Activated T-helper 9 cell treated with anti-CD3 and anti-CD28 coated beads, Interleukin-2, amount 50 U/mL, for 16 hours (primary cell): Measurements from ENCODE around the gene SLC7A8.

Experiments
- DNase-seq: peaks from one replicate; pipeline ENCODE4 v3.0.0-alpha.2; 2020; ENCODE audit warnings: low read depth

The SLC7A8 gene

DNA sequence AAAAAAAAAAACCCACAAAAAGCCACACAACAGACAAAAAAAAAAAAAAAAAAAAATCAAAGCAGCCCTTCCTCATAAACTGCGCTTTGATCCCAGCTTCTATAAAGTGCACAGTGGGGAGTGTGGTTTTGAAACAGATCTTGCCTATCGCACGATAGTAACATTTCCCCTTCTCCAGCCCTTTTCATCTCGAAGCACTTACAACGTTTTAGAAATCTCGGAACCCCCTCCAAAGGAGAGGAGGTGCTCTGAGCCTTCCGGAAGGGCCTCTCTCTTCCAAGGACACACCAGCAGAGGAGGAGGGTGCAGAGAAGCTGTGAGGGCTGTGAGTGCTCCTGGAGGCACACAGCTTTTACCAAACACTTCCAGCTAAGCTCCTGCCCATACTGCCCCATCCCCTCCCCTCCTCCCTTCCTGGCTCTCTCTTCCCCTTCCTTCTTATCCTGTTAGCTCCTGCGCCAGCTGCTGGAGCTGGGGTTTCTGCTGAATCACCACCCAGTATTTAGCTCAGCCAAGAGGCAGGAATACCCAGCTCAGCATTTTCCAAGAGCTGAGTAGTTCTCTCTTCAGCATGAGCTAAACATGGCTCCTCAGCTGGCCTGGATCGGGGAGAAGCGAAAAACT is 28.4 kb downstream of the SLC7A8 start:
- DNase-seq: no peak

DNA sequence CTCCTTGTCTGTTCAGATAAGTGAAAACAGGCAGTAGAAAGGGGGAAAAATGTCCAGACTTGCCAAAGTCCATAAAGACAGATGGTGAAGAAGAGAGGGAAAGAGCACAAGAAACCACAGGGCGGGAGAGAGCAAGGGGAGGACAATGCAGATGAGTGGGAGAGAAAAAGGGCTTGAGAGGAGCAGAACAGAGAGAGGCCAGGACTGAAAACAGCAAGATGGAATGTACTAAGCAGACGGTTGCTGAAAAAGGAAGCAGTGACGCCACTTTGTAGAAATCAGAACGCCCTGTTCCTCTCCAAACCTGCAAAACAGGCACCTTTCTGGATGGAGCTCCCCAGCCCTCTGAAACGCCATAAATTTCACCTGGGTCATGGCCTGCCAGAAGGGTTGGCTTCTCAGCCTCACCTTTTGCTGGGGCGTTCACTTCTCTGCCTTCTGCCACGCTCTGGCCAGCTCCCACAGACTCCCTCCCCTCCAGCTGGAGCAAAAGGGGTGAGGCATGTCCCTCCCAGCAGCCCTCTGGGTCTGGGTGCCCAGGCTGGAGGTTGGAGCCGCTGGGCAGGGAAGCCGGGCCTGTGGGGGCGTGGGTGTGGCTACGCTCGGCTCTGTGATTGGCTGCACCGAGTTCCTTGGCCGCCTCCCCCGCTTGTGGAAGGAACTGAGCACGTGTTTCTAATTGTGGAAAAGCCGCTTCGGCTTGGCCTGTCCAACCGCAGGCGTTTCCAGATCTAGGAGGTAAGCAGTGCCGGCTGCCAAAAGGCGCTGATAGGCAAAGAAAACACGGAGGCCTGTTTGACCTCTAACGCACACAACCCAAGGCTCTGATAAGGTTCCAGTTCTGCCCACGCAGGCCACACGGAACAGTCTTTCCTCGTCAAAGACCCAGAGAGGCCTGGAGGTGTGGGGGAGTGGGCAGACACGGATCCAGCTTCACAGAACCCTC is 29.3 kb downstream of the SLC7A8 start:
- DNase-seq: no peak

DNA sequence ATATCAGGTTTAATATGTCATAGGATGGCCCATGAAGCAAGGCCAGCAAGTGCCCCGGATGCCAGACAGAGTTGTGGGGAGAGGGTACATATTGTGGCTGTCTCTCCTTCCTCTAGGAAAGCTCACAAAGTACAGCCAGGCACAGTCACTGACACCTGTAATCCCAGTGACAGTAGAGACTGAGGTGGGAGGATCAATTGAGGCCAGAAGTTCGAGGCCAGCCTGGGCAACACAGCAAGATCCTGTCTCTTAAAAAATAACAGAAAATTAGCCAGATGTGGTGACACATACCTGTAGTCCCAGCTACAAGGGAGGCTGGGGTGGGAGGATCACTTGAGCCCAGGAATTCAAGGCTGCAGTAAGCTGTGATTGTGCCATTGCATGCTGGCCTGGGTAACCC is 32.1 kb downstream of the SLC7A8 start:
- DNase-seq: no peak

DNA sequence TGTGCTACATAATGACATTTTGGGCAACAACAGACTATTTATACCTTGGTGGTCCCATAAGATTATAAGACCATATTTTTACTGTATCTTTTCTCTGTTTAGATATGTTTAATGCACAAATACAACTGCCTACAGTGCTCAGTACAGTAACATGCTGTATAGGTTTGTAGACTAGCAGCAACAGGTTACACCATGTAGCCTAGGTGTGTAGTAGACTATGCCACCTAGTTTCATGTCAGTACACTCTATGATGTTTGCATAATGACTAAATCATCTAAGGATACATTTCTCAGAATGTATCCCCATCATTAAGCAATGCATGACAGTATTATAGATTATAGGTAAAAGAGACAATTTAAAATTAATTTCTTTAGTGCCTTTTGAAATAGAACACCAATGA is 33.7 kb downstream of the SLC7A8 start:
- DNase-seq: no peak

DNA sequence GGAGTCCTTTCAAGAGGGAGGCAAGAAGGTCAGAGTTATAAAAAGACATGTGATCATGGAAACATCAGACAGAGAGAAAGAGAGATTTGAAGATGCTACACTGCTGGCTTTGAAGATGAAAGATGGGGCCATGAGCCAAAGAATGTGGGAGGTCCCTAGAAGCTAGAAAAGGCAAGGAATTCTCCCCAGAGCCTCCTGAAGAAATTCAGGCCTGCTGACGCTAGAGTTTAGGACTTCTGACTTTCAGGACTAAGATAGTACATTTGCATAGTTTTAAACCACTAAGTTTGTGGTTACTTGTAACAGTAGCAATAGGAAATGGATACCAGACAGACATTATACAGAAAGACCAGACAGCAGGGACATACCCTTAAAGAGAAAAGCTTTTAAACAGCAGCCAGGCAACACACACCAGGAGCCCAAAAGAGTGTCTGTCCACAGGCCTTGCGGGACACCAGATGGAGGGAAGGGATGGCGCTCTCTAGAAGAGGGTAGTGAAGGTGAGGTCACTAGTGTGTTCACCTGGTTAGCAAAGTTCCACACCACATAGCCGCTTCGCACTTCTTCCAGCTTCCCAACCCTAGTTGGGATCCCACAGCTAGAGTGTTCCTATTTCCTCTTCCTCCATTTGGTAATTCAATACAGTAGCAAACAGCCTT is 34.7 kb downstream of the SLC7A8 start:
- no peak for DNase-seq

DNA sequence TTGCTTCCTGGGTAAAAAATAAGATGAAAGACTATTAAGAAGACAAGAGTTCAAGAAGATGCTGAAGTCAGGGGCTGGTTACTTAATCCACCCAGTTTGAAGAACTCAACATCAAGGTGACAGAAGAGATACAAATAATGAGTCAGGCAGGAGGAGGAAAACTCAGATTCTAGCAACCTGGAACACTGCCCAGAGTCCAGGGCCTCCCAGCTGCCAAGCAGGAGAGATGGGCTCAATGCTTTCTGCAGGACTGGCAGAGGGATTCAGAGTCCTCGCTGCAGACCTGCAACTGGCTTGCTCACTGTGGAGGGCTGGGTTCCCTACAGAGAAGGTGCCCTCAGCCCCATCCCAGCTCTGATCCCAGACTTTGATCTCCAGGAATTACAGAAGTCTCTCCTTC is 35.8 kb downstream of the SLC7A8 start:
- no peak for DNase-seq

DNA sequence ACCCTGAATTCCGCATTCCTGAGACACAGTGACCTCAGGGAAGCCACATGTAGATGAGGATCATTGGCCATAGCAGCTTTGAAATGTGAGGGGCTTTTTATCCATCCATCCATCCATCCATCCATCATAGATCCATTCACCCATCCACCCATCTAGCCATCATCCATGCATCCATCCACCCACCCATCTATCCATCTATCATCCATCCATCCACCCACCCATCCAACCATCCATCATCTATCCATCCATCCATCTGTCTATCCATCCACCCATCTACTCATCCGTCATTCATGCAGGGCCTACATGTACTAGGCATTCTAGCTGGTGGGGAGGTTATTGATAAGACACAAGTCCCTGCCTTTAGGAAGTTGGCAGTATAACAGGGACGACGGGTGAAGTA is 36.5 kb downstream of the SLC7A8 start:
- DNase-seq: no peak

DNA sequence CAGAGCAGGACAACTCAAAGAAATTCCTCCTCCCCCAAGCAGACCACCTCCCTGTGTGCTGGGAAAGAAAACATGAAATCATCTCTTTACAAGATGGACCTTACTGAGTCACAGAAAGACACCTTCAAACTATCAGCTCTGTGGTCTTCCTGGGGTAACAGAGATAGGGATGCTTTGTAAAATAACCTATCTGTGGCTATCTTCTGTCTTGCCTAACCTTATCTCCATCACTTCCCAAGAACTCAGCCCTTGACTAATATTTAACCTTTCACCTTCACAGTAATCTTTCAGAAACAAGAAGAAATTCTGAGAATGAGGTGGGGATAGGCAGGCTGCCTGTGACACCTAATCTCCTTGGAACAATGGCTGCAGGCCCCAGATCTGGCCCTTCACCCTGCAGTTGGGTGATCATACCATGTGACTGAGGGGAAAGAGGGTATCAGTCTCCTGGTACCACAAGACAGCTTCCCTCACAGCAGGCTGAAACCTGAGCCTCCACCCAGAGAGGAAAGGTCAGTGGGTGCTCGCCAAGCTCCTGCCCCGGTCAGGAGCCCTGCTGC is 37.0 kb downstream of the SLC7A8 start:
- no peak for DNase-seq

DNA sequence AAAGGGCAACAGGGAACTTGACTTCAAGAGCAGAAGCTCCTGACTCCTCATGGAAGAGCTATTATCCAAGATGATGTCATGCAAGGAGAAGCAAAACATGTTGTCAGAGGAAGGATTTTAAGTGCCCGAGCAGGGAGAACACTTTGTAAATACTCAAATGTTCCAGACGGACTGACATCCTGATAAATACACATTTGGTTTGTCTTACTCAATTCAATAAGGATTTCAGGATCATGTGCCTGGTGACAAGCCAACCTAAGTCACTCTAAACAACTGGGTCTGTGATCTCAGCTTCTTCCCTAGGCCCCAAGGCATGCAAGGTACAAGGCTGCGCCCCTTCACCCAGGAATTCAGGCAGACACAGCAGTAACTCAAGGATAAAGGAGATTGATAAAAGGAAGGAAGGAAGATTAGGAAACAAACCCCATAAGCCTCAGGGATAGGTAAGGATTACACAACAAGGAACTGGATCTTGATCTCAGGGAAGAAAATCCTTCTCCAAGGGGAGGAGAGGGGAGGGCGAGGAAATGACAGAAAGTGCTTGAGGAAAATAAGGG is 37.6 kb downstream of the SLC7A8 start:
- no peak for DNase-seq

DNA sequence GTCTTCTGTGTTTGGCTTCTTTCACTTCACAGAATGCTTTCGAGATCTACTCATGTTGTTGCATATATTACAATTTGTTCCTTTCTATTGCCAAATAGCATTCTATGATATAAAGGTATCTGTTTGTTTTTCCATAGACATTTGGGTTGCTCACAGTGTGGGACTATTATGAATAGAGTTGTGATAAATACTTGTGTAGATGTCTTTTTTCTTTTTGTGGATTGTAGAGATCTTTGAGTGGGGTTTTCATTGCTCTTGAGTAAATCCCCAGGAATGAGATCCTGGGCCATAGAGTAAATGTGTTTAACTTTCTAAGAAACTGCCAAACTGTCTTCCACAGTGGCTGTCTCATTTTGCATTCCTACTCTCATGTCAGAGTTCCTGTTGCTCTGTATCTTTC is 39.5 kb downstream of the SLC7A8 start:
- DNase-seq: no peak

DNA sequence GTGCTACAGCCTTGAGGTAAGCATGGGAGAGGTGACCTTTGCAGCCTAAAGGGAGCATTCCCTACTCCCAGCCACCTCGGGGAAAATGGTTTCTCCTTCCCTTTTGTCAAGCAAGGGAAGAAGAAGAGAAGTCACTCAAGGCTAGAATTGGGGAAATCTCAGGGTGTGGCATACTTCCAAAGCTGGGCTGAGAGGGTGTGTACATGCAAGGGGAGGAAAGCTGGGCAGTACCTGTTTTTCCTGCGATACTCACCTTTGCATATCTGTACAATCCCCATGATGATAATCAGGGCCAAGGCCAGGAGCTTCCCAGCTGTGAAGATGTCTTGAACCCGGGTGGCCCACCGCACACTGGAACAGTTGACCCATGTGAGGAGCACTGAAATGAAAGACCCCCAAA is 40.6 kb downstream of the SLC7A8 start:
- DNase-seq: no peak

DNA sequence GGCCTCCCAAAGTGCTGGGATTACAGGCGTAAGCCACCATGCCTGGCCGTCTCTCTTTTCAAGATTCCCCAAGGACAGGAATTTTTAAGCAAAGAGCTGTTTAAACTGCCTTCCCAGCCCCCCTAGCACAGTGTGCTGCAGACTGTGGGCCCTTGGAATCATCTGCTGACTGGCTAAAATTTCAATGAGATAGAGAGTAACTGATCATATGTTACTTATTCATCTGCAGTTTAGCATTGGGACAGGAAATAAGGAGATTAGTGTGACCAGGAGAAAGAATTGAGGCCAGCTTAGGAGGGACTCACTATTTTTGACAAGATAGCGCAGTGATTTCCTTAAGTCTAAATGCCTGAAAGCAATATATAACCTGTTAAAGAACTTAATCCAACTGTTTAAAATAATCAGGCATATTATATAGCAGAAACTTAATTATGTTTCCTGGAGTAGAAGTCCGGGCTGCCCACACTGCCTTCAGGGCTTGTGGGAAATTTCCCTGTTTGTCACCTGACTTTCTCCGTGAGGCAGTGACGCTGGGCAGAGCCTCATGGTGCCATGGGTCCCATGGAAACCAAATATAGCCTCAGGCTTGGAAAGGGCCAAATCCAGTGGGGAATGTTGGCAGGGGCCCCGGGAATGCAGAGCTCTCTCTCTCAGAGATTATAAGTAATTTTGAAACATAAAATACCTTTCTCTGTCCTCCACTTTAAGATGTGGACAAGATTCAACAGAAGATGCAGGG is 41.6 kb downstream of the SLC7A8 start:
- no peak for DNase-seq

DNA sequence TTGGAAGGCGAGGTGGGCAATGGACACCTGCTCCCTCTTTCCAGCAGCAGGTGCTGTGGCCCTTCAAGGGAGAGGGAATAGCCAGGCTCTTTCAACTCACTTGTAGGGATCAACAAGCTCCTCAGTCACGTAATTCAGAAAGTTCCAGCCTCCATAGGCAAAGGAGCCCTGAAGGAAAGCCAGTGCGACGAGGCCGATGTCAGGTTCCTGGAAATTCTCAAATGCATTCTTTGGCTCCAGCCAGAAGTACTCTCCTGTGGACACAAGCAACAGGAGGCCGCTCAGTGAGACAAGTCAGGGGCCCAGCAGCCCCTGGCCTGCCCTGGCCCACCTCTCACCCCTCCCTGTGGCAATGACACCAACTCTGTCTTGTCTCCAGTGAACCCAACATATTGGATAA is 43.1 kb downstream of the SLC7A8 start:
- DNase-seq: no peak

DNA sequence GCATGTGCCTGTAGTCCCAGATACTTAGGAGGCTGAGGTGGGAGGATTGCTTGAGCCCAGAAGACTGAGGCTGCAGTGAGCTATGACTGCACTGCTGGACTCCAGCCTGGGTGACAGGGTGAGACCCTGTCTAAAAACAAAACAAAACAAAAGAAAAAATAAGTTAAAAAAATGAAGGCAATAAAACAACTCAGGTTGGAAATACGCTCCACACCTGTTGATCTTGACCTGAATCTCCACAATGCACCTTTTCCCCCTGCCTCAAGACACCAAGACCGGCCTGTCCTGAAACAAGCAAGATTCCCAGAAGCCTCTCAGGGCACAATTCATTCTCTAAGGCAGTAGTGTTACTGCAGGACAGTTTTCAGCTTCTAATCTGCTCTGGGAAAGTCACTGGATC is 43.6 kb downstream of the SLC7A8 start:
- DNase-seq: no peak

DNA sequence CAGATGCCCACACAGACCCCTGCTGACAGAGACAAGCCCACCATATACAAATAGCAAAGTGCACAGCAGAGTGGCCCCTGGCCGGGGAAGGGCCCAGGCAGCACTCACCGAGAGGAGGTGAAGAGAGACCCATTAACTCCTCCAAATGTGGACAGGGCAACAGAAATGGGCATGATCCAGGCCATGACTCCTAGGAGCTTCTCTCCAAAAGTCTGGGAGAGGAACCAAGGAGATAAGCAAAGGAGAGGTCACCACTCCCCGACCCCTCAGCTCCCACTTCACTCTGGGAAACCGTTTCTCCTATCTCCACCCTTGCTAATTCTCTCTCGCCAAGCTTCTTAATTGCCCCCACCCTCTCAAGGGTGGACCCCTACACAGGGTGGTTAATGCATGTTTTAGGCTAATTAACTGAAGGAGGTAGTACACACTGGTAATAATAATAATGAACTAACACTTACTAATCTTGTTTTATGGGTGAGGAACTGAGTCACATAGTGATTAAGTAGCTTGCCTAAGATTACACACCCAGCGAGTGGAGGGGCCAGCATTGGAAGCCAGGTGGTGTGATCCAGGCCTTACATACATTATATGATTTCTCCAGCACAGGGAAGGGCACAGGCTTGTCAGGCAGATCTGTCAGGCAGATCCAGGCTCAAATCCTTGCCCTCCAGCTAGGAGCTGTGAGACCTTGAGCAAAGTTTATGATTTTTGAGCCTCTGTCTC is 45.5 kb downstream of the SLC7A8 start:
- no peak for DNase-seq

DNA sequence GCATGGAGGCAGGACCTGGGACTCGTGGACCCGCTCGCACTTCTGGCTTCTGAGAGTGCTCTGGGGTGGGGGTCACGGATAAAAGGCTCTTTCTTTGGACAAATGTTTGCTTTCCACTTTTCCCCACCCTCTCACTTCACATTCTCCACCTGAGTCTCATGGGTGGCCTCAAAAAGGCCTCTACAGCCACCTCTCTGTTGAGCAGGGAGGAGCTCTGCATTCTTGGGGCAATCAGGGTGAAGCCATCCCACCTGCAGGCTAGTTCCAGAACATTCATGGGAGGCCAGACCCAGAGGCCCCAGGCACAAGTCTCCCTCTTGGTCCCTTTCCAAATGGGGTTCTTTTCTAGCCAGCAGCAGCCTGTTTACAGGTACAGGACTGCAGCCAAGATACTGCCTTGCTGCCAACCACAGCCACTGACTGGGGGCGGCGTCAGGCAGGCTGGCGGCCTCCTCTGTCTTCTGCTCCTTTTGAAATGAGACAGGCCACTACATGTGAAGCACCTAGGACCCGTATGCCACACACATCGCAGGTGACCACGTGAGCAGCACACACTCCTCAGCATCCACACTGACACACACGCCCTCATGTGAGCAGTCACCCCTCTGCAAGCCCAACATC is 46.2 kb downstream of the SLC7A8 start:
- no peak for DNase-seq

DNA sequence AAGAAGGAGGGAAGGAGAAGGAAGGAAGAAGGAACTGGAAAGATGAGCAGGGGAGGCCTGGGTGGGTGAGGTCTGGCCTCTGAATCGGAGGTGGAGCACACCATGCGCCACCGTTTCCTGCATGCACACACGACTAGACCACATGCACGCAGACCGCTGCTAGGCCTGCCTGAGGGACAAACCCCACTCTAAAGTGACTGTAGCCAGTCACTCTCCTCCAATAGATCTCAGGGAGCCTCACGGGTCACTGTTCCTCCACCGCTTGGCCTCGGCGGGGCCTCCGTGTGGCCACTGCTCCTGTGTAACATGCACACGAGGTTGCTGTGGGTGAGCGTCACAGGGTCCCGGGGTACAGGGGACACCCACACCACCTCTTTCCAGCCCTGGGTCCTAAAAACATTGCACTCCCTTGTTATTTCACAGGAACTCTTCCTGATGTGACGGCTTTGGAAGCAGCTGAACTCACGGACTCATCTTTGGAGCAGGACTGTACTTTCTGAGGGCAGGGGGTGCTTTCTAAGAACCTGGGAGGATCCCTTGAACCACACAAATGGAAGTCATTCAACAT is 46.8 kb downstream of the SLC7A8 start:
- DNase-seq: no peak

DNA sequence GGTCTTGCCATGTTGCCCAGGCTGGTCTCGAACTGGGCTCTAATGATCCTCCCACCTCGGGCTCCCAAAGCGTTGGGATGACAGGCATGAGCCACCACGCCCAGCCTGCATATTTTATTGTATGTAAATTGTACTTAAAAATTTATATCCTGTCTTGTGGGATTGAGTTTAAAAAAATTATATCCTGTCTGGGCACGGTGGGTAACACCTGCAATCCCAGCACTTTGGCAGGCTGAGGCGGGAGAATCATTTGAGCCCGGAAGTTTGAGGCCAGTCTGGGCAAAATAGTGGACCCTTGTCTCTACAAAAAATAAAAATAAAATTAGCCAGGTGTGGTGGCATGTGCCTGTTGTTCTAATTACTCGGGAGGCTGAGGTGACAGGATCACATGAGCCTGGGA is 50.5 kb downstream of the SLC7A8 start:
- DNase-seq: no peak

DNA sequence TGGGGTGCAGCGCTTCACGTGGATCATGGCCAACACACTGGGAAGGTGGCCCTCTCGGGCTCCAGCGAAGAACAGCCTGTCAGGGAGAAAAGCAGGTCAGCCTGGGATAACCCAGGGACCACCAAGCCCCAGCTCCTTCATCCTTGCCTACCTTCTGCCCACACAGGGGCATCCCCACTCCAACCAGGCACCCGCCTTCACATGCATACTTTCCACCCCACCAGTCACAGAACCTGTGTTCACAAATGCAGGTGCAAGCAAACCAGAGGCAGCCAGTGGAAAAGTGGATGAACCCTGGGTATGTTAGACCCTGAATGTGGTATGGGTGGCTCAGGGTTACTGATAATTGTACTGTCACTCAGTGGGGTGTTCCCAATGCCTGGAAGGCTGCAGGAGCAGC is 52.0 kb downstream of the SLC7A8 start:
- DNase-seq: no peak

DNA sequence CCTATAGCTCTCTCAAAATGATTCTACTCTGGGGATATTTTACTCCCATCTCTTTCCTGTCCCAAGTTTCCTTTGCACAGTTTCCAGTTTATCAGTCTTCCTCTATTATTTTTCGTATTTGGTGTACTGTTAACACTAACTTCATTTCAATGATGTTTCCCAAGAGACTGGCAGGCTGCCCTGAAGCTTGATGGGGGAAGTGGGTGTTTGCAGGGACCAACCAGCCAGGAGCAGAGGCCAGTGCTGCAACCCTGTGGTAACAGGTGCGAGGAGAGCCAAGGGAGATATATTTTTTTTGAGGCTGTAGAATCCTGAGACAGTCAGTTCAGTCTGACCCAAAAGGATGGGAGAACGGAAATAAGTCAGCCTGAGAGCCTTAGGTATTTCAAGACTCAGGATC is 52.6 kb downstream of the SLC7A8 start:
- no peak for DNase-seq
